Kidney (tissue), 14 donors: ENCODE results near the gene SGIP1. TPM values are rescaled to one million over a fixed set of nuclear protein-coding genes. Genes with fewer than 3 reads are reported as not detected.
A peak's percentile ranks its signal among the peaks of the same experiment; 100 is the strongest.

Source experiments
- DNase-seq, 5 donors: peaks; one replicate each; pipeline ENCODE4 v3.0.0-alpha.2; 2013 to 2020
- FAIRE-seq: peaks from 2 replicates; lab custom pipeline; 2012; peaks lifted over from hg19 to GRCh38; lab: Jason Lieb, UNC
- H3K27ac ChIP-seq, 2 donors: one replicate each; pipeline ENCODE4 v1.7.0; 2013; ENCODE audit warnings: low read depth in 2 of 2, low read length in 2 of 2, inconsistent platforms in 1 of 2
- H3K27me3 ChIP-seq: one replicate; pipeline ENCODE4 v1.7.1; 2013; ENCODE audit warnings: low read length, inconsistent platforms; ENCODE audit not compliant: control insufficient read depth, insufficient read depth
- H3K36me3 ChIP-seq, 3 donors: one replicate each; pipeline versions ENCODE4 v1.7.0 to v1.7.1; 2013; ENCODE audit warnings: low read length in 3 of 3, control low read depth in 1 of 3, inconsistent platforms in 1 of 3; ENCODE audit not compliant: insufficient read depth in 3 of 3, control insufficient read depth in 2 of 3
- H3K4me1 ChIP-seq, 3 donors: one replicate each; pipeline versions ENCODE4 v1.7.0 to v1.7.1; 2013; ENCODE audit warnings: low read length in 3 of 3, inconsistent platforms in 1 of 3, low read depth in 1 of 3; ENCODE audit not compliant: control insufficient read depth in 2 of 3, insufficient read depth in 2 of 3
- H3K4me3 ChIP-seq, 3 donors: one replicate each; pipeline versions ENCODE4 v1.7.0 to v1.8.1; 2013; ENCODE audit warnings: low read length in 3 of 3, control low read depth in 1 of 3, inconsistent platforms in 1 of 3
- H3K9ac ChIP-seq, 3 donors: one replicate each; pipeline versions ENCODE4 v1.7.0 to v1.7.1; 2013; ENCODE audit warnings: low read length in 3 of 3, control low read depth in 1 of 3, inconsistent platforms in 1 of 3
- H3K9me3 ChIP-seq, 3 donors: one replicate each; pipeline versions ENCODE4 v1.7.0 to v1.7.1; 2013; ENCODE audit warnings: low read length in 3 of 3, control low read depth in 1 of 3, inconsistent platforms in 1 of 3; ENCODE audit not compliant: control insufficient read depth in 2 of 3, insufficient read depth in 1 of 3
- CTCF ChIP-seq: IDR thresholded peaks from 3 replicates; pipeline ENCODE4 v1.5.1; 2012; ENCODE audit warnings: mild to moderate bottlenecking, moderate library complexity, borderline replicate concordance; ENCODE audit not compliant: insufficient read depth; ENCODE audit errors: extremely low read depth
- intact Hi-C: fragments of 100-400 bp; cut with DNase I; formaldehyde crosslinking; loops from one replicate; pipeline ENCODE4 v1.11.1; 2022
- polyA plus RNA-seq: library from polyadenylated mRNA; stranded (reverse); fragments of 350-450 nt; fragmentation: Illumina TruSeq; extraction: RNeasy Lipid Tissue Mini Kit (QIAGEN cat#74804); gene quantifications from one replicate; pipeline ENCODE4 v1.2.3, GENCODE V29; 2014; ENCODE audit warnings: low read depth, low replicate concordance; ENCODE audit not compliant: insufficient read depth
- total RNA-seq: library from RNA; stranded (reverse); fragmentation: NEBNext Ultra II Directional; extraction: Animal tissue kit (Norgen Biotek cat#: 25700); gene quantifications from one replicate; pipeline ENCODE4 v1.2.1, GENCODE V29; 2021
- donor health status: control.
- donor health status: control.
- donor health status: control.
- donor health status: control.
- donor health status: control.
- donor health status: DM: yes; HTN: yes; CAD: no.
- donor health status: Normal renal cell carcinoma (clear cell type).

The SGIP1 gene
- total and polyA plus RNA-seq, 2 donors from 2014 or later: 8.3 to 11.2 TPM

GRCh38 chr1:66542314-66542713 is 8.4 kb downstream of the SGIP1 start:
- Histone ChIP-seq H3K36me3 (no peaks in the 10 kb centered on the region), H3K27me3 (no peaks in the 10 kb centered on the region), H3K9me3 (no peaks in the 10 kb centered on the region), H3K4me1 (peaks cover 0 to 10% (median 5%) of the 10 kb centered on the region in 3 donors), H3K27ac (peak overlapping the region; percentile 71 to 75), H3K9ac (peak overlapping the region in 1 of 3 donors; percentile 10), H3K4me3 (no peak overlapping the region)
- FAIRE-seq: no peak
- no peak for TF ChIP-seq CTCF
- no peak for DNase-seq
- intact Hi-C loops: no loop called here

- Histone ChIP-seq H3K9me3 (no peaks in the 10 kb centered on the region), H3K36me3 (no peaks in the 10 kb centered on the region), H3K4me1 (peaks cover 0 to 10% (median 5%) of the 10 kb centered on the region in 3 donors), H3K27ac (peak overlapping the region; percentile 71 to 75), H3K4me3 (no peak overlapping the region), H3K27me3 (no peaks in the 10 kb centered on the region), H3K9ac (peak overlapping the region in 1 of 3 donors; percentile 17)
- peak in 3 of 5 donors; percentile 54 to 83 (median 82) for DNase-seq
- intact Hi-C loops: no loop called here
- peak; percentile 23 for FAIRE-seq
- TF ChIP-seq CTCF: no peak
Measured at GRCh38 chr1:66542811-66543767, 9.1 kb downstream of the SGIP1 start.

GRCh38 chr1:66546047-66546810 is 12.3 kb downstream of the SGIP1 start:
- Histone ChIP-seq H3K4me1 (peaks cover 0 to 10% (median 5%) of the 10 kb centered on the region in 3 donors), H3K9me3 (no peaks in the 10 kb centered on the region), H3K4me3 (no peak overlapping the region), H3K9ac (no peak overlapping the region), H3K27ac (no peak overlapping the region), H3K27me3 (no peaks in the 10 kb centered on the region), H3K36me3 (no peaks in the 10 kb centered on the region)
- DNase-seq (no peak), FAIRE-seq (no peak)
- intact Hi-C loops: no loop called here
- no peak for TF ChIP-seq CTCF
